SK-N-MC (cell line): ENCODE results near the gene ZNF175.

ENCODE experiments used
- DNase-seq: peaks from one replicate; pipeline ENCODE4 v3.0.0-alpha.2; 2011; ENCODE audit warnings: low read depth, low spot score
- H3K27ac ChIP-seq: fragments of 200-600 bp; sonication (generic); 2 replicates; pipeline ENCODE4 v1.5.1; 2016; ENCODE audit warnings: mixed run types
- H3K36me3 ChIP-seq: fragments of 200-600 bp; sonication (generic); 2 replicates; pipeline ENCODE4 v1.6.1; 2017; ENCODE audit warnings: antibody characterized with exemption, low read length, mixed read lengths; ENCODE audit not compliant: insufficient read depth
- H3K4me3 ChIP-seq: fragments of 200-600 bp; sonication (generic); 2 replicates; pipeline ENCODE4 v1.5.1; 2016
- H3K9ac ChIP-seq: fragments of 200-600 bp; sonication (generic); 2 replicates; pipeline ENCODE4 v1.8.0; 2017; ENCODE audit warnings: mixed run types, mixed read lengths; ENCODE audit not compliant: insufficient read length
- H3K9me3 ChIP-seq: fragments of 200-600 bp; sonication (generic); 2 replicates; pipeline ENCODE4 v1.6.1; 2017; ENCODE audit warnings: low read depth, mild to moderate bottlenecking, antibody characterized with exemption, low read length, moderate library complexity, mixed read lengths
- EZH2 ChIP-seq: fragments of 200-600 bp; sonication (generic); IDR thresholded peaks from one replicate; pipeline ENCODE4 v1.6.1; 2017; ENCODE audit warnings: antibody characterized with exemption
- FOXP2 ChIP-seq: optimal IDR thresholded peaks from 2 replicates; pipeline ENCODE3; 2011; ENCODE audit warnings: mild to moderate bottlenecking, moderate library complexity; ENCODE audit not compliant: insufficient read depth; ENCODE audit errors: extremely low read length, control extremely low read depth
- POLR2AphosphoS5 ChIP-seq: IDR thresholded peaks from 2 replicates; pipeline ENCODE4 v1.6.1; 2012; ENCODE audit warnings: mild to moderate bottlenecking, low read depth, low read length, borderline replicate concordance

ZNF175 gene

DNA sequence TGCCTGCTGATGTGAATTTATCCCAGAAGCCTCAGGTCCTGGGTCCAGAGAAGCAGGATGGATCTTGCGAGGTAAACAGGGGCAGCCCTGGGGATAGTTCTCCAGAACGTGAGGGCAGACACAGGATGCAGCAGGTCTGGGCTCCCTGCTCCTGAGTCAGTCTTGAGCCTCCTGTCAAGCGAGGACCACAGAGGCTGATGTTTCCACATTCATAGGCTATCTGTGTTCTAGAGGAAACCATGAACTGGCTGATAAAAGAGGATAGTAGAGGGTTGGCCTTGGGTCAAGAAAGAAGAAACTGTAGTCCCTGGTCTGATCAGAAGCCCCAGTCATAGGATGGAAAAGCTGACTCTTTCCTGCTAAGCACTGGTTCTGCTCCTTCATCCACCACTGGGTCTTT lies 2.2 kb downstream of the ZNF175 start:
- Histone ChIP-seq H3K9me3 (no peaks in the 10 kb centered on the region), H3K9ac (no peak overlapping the region), H3K36me3 (peaks cover 7% of the 10 kb centered on the region; the same call in 1 of the 2 replicates), H3K4me3 (no peak overlapping the region), H3K27ac (no peak overlapping the region)
- no peak for DNase-seq
- TF ChIP-seq POLR2AphosphoS5: no peak
- no peak for TF ChIP-seq FOXP2
- no peak for TF ChIP-seq EZH2

GRCh38 chr19:51576850-51577249 lies 5.8 kb downstream of the ZNF175 start:
- H3K36me3 ChIP-seq: peaks cover 21% of the 10 kb centered on the region
- no peak overlapping the region for H3K27ac ChIP-seq
- H3K9me3 ChIP-seq: no peaks in the 10 kb centered on the region
- no peak overlapping the region for H3K4me3 ChIP-seq
- no peak overlapping the region for H3K9ac ChIP-seq
- DNase-seq: no peak
- no peak for TF ChIP-seq EZH2
- TF ChIP-seq POLR2AphosphoS5: no peak
- no peak for TF ChIP-seq FOXP2

DNA sequence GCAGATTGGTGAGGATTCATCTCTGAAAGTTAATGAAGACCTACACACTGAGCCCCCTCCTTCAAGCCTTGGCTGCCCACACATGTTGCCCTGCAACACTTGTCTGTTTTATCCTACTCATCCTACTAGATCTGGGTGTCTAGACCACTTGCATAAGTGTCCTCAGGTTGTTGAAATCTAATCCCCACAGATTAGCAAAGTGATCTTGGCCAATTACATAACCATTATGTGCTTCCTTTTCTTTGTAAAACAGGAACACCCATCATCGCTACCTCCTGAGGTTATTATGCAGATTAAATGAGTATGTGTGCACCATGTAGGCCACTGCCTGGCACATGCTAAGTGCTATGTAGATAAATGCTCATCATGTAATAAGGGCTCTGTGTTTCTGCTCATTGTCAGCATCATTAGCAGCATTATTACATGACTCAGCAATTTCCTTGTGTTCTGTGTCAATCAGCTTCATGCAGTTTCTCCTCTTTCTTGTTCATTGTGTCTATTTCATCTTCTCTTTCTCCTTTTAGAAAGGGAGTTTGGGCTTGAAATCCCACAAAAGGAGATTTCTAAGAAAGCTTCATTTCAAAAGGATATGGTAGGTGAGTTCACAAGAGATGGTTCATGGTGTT lies 15.1 kb downstream of the ZNF175 start:
- TF ChIP-seq POLR2AphosphoS5: no peak
- TF ChIP-seq FOXP2: no peak
- no peak for TF ChIP-seq EZH2
- Histone ChIP-seq H3K9me3 (peaks cover 22% of the 10 kb centered on the region), H3K9ac (no peak overlapping the region), H3K36me3 (peaks cover 68% of the 10 kb centered on the region), H3K4me3 (no peak overlapping the region), H3K27ac (no peak overlapping the region)
- DNase-seq: no peak

GRCh38 chr19:51586799-51587198 lies 15.7 kb downstream of the ZNF175 start:
- Histone ChIP-seq H3K9me3 (peaks cover 22% of the 10 kb centered on the region), H3K36me3 (peaks cover 63% of the 10 kb centered on the region), H3K27ac (no peak overlapping the region), H3K4me3 (no peak overlapping the region), H3K9ac (no peak overlapping the region)
- TF ChIP-seq FOXP2: no peak
- TF ChIP-seq POLR2AphosphoS5: no peak
- TF ChIP-seq EZH2: no peak
- DNase-seq: no peak

DNA sequence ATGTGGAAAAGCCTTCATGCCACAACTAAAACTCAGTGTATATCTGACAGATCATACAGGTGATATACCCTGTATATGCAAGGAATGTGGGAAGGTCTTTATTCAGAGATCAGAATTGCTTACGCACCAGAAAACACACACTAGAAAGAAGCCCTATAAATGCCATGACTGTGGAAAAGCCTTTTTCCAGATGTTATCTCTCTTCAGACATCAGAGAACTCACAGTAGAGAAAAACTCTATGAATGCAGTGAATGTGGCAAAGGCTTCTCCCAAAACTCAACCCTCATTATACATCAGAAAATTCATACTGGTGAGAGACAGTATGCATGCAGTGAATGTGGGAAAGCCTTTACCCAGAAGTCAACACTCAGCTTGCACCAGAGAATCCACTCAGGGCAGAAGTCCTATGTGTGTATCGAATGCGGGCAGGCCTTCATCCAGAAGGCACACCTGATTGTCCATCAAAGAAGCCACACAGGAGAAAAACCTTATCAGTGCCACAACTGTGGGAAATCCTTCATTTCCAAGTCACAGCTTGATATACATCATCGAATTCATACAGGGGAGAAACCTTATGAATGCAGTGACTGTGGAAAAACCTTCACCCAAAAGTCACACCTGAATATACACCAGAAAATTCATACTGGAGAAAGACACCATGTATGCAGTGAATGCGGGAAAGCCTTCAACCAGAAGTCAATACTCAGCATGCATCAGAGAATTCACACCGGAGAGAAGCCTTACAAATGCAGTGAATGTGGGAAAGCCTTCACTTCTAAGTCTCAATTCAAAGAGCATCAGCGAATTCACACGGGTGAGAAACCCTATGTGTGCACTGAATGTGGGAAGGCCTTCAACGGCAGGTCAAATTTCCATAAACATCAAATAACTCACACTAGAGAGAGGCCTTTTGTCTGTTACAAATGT lies 16.4 kb downstream of the ZNF175 start:
- Histone ChIP-seq H3K9ac (no peak overlapping the region), H3K36me3 (peaks cover 55% of the 10 kb centered on the region), H3K4me3 (no peak overlapping the region), H3K27ac (no peak overlapping the region), H3K9me3 (peaks cover 22% of the 10 kb centered on the region)
- TF ChIP-seq EZH2 (no peak), FOXP2 (no peak), POLR2AphosphoS5 (no peak)
- DNase-seq: no peak

GRCh38 chr19:51589511-51589910 lies 18.4 kb downstream of the ZNF175 start:
- Histone ChIP-seq H3K9me3 (peaks cover 19% of the 10 kb centered on the region), H3K4me3 (no peak overlapping the region), H3K36me3 (peaks cover 35% of the 10 kb centered on the region), H3K9ac (no peak overlapping the region), H3K27ac (no peak overlapping the region)
- DNase-seq: no peak
- TF ChIP-seq EZH2 (no peak), POLR2AphosphoS5 (no peak), FOXP2 (no peak)

- peaks cover 19% of the 10 kb centered on the region for H3K9me3 ChIP-seq
- no peak overlapping the region for H3K9ac ChIP-seq
- TF ChIP-seq POLR2AphosphoS5 (no peak), FOXP2 (no peak), EZH2 (no peak)
Measured at GRCh38 chr19:51590441-51590840, 19.4 kb downstream of the ZNF175 start.

GRCh38 chr19:51592521-51592920 lies 21.4 kb downstream of the ZNF175 start:
- Histone ChIP-seq H3K4me3 (no peak overlapping the region), H3K36me3 (peaks cover 5% of the 10 kb centered on the region), H3K9me3 (peaks cover 6% of the 10 kb centered on the region), H3K9ac (no peak overlapping the region), H3K27ac (no peak overlapping the region)
- TF ChIP-seq FOXP2 (no peak), POLR2AphosphoS5 (no peak), EZH2 (no peak)
- DNase-seq: no peak

More at GRCh38 chr19:51590441-51590840, 19.4 kb downstream of the ZNF175 start:
- Histone ChIP-seq H3K27ac (no peak overlapping the region), H3K4me3 (no peak overlapping the region), H3K36me3 (peaks cover 26% of the 10 kb centered on the region)
- DNase-seq: no peak
